ENCODE data around the gene HOXB8.

The HOXB8 gene

DNA sequence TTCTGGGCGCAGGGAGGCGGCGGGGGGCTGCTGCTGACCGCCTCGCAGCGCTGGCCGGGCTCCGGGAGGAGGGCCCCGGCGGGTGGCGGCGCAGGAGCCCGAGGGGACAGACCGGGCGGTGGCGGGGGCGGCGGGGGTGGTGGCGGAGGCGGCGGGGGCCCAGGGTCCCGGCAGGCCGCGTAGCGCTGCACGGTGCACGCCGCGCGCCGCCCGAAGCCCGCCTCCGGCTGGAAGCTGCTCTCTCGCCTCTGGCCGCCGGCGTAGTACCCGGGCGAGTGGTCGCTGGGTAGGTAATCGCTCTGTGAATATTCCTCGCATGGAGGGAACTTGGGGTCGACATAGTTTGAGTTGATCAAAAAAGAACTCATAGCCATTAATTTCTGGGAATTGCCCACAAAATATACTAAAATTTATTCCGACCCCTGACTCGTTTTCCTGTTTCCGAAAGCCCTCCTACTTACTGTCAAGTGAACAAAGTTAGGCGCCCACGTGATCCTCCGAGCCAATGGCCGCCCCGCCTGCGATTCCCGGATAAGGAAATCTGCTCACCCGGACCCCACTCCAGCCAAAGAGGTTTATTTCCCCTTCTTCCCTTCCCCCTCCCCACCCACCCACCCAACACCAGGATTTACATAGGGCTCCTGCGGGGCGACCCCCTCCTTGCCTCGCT, 37.0 kb downstream of the HOXB8 start, which contains the start of gene HOXB4:
TSS of gene HOXB4 (minus strand) at position 405 of the 670 bp plus-strand sequence. CDS start at position 374, 31 bp downstream.
- WGBS, 2 experiments = 1% methylated on average over 58 of the region's 58 CpGs
- H3K27ac ChIP-seq (ENCODE audit: insufficient read depth, low read depth, low read length, poor library complexity, severe bottlenecking) = no peak within 1 kb of the TSS
- no peak within 1 kb of the TSS for H3K4me3 ChIP-seq (ENCODE audit: insufficient read depth, low read depth, low read length)
- no peaks in the 10 kb centered on the region for H3K36me3 ChIP-seq (ENCODE audit: control insufficient read depth, insufficient read depth, low read length)
- H3K9me3 ChIP-seq (ENCODE audit: control insufficient read depth, low read length) = no peaks in the 10 kb centered on the region
- H3K27me3 ChIP-seq (ENCODE audit: control insufficient read depth, insufficient read depth, low read length, poor library complexity, severe bottlenecking) = peaks cover 100% of the 10 kb centered on the region
- no peaks in the 10 kb centered on the region for H3K4me1 ChIP-seq (ENCODE audit: control insufficient read depth, insufficient read depth, low read length)

DNA sequence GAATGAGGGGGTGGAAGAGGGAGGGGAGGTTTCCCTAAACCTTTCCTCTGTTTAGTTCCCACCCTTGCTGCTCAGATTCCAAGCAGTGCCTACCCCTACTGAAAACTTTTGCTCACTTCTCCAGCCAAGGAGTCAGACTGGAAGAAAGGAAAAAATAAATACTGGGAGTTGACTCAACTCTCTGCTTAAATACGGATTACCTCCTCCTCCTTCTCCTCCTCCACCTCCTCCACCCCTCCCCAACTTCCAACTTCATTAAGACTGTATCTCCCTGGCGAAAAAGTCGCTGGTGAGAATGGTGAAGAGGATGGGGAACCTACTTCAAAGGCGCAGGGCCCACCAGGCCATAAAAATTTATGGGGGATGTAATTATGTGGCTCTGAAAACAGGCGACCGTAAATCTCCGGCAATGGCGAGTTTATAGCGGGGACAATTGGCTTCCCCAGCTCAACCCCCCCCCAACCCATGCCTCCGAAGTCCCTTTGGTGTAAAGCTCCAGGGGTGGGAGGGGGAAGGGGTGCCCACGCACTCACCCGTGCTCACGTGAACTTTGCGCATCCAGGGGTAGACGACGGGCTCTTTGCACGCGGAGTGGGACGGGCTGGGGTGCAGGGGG, 37.7 kb downstream of the HOXB8 start:
- Histone ChIP-seq H3K27ac (ENCODE audit: insufficient read depth, low read depth, low read length, poor library complexity, severe bottlenecking) (no peak overlapping the region), H3K27me3 (ENCODE audit: control insufficient read depth, insufficient read depth, low read length, poor library complexity, severe bottlenecking) (peaks cover 100% of the 10 kb centered on the region), H3K4me3 (ENCODE audit: insufficient read depth, low read depth, low read length) (no peak overlapping the region), H3K4me1 (ENCODE audit: control insufficient read depth, insufficient read depth, low read length) (no peaks in the 10 kb centered on the region), H3K9me3 (ENCODE audit: control insufficient read depth, low read length) (no peaks in the 10 kb centered on the region), H3K36me3 (ENCODE audit: control insufficient read depth, insufficient read depth, low read length) (no peaks in the 10 kb centered on the region)
- WGBS, 2 experiments = 3% methylated on average over 19 of the region's 19 CpGs

DNA sequence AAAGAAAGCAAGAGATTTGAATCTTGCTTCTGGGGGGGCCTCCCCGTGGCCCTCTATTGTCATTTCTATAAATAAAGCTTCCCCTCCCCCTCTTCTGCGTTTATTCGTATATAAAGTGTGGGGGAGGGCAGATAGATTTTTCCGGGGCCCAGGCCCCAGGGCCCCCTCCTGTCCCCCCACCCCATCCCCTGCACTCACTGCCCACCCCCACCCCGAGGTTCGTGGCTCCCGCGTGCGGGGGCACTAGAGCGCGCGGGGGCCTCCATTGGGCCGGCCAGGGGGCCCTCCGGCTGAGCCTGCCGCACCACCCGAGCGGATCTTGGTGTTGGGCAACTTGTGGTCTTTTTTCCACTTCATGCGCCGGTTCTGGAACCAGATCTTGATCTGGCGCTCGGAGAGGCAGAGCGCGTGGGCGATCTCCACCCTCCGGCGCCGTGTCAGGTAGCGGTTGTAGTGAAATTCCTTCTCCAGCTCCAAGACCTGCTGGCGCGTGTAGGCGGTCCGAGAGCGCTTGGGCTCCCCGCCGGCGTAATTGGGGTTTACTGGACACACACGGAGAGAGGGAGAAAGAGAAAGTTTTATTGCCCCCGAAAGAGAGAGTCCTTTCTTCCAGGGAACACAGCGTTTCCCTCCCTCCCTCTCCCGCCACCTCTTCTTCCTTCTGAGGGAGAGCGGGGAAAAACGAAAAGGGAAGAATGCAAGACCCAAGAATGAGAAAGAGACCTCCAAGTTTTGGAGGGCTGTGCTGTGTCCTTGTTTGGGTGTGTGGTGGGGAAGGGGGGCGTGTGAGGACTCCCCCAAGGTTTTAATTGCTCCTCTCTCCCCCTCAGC, 38.4 kb downstream of the HOXB8 start:
- Histone ChIP-seq H3K36me3 (ENCODE audit: control insufficient read depth, insufficient read depth, low read length) (no peaks in the 10 kb centered on the region), H3K27ac (ENCODE audit: insufficient read depth, low read depth, low read length, poor library complexity, severe bottlenecking) (no peak overlapping the region), H3K4me1 (ENCODE audit: control insufficient read depth, insufficient read depth, low read length) (no peaks in the 10 kb centered on the region), H3K4me3 (ENCODE audit: insufficient read depth, low read depth, low read length) (no peak overlapping the region), H3K9me3 (ENCODE audit: control insufficient read depth, low read length) (no peaks in the 10 kb centered on the region), H3K27me3 (ENCODE audit: control insufficient read depth, insufficient read depth, low read length, poor library complexity, severe bottlenecking) (peaks cover 100% of the 10 kb centered on the region)
- 2 to 3% methylated on average over 34 to 38 of the region's 43 CpGs for WGBS, 2 experiments

DNA sequence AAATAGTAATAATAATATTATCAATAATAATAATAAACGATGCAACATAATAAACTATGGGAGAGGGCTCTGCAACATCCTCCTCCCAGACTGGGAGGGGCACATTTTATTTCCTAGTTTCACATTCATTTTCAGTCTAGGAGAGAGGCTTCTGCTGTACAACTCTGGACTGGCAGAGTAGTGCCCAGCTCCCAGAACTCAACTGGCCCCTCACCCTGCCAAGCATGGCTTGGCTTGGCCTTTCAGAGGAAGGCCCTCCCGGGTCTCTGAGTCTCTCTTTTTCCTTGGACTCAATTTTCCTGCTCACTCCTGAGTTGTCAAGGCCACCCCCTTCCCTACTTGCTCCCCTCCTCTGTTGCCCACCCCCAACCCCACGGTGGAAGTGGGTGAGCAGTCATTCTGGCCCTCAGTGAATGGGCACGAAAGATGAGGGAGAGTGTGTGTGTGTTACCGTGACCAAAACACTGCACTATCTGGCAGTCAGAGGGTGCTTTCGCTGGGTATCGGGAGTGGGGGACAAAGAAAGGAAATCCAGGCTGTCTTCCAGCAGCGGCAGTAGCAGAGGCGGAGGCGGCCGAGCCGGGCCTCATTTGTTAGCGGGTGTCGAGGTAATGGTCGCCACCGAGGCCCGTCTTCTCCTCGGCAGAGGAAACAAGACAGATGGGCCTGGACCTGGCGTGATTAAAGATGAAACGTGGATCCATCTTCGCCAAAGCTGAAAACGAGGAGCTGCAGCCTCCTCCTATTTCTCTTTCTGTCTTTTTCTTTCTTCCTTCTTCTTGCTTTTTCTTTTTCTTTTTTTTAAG, 39.2 kb downstream of the HOXB8 start:
- no peak overlapping the region for H3K4me3 ChIP-seq (ENCODE audit: insufficient read depth, low read depth, low read length)
- no peak overlapping the region for H3K27ac ChIP-seq (ENCODE audit: insufficient read depth, low read depth, low read length, poor library complexity, severe bottlenecking)
- H3K4me1 ChIP-seq (ENCODE audit: control insufficient read depth, insufficient read depth, low read length) = no peaks in the 10 kb centered on the region
- H3K27me3 ChIP-seq (ENCODE audit: control insufficient read depth, insufficient read depth, low read length, poor library complexity, severe bottlenecking) = peaks cover 100% of the 10 kb centered on the region
- H3K36me3 ChIP-seq (ENCODE audit: control insufficient read depth, insufficient read depth, low read length) = no peaks in the 10 kb centered on the region
- 4% methylated on average over 20 to 22 of the region's 22 CpGs for WGBS, 2 experiments
- H3K9me3 ChIP-seq (ENCODE audit: control insufficient read depth, low read length) = no peaks in the 10 kb centered on the region

DNA sequence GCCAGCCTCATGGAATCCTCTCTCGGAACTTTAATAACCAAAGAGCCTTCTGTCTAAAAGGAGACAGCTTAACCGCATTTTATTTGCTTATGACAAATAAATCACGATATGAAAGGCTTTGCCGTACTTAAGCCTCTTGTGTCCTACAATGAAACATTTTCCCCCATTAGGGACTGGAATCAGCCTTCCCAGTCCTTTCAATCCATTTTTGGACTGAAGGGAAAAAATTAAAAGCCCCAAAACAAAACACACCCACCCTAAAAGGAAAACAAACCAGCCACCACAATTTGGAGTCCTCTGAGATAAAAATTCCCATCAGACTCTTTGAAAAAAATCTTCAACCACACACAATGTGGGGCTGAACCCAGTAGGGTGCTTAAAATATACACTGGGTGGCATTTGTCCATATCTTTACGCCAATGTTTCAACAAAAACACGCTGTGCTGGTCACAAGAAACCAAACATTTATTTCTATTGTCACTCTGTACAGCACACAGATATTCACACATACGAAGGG, 40.0 kb downstream of the HOXB8 start:
- no peaks in the 10 kb centered on the region for H3K9me3 ChIP-seq (ENCODE audit: control insufficient read depth, low read length)
- WGBS, 2 experiments = 24 to 30% methylated on average over 6 of the region's 7 CpGs
- H3K27ac ChIP-seq (ENCODE audit: insufficient read depth, low read depth, low read length, poor library complexity, severe bottlenecking) = no peak overlapping the region
- H3K36me3 ChIP-seq (ENCODE audit: control insufficient read depth, insufficient read depth, low read length) = no peaks in the 10 kb centered on the region
- H3K27me3 ChIP-seq (ENCODE audit: control insufficient read depth, insufficient read depth, low read length, poor library complexity, severe bottlenecking) = peaks cover 100% of the 10 kb centered on the region
- H3K4me3 ChIP-seq (ENCODE audit: insufficient read depth, low read depth, low read length) = no peak overlapping the region
- H3K4me1 ChIP-seq (ENCODE audit: control insufficient read depth, insufficient read depth, low read length) = peaks cover 5% of the 10 kb centered on the region

DNA sequence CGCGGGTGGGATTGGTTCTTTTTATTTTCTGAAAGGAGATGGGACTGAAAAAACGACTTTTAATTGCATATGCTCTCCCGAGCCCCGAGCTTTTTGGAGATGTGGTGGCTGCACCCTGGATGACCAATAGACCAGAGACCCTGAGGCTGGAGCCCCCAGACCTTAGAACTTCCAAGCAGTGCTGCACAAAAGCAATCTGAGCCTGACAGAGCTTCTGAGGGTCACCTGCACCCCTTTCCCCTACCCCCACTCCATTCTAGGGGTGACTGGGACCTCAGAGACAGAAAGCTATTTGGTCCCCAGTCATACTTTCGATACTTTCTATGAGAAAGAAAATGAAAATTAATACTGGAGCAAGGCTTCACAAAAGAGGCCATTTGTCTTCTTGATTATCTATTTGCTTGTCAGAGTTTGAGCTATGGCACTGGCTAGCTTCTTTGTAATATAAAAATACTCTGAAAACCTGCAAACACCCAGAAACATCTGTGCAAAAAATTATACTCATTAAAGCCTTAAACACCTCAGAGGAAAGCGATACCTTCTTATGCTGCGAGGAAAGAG, 40.5 kb downstream of the HOXB8 start:
- Histone ChIP-seq H3K27me3 (ENCODE audit: control insufficient read depth, insufficient read depth, low read length, poor library complexity, severe bottlenecking) (peaks cover 100% of the 10 kb centered on the region), H3K27ac (ENCODE audit: insufficient read depth, low read depth, low read length, poor library complexity, severe bottlenecking) (no peak overlapping the region), H3K4me1 (ENCODE audit: control insufficient read depth, insufficient read depth, low read length) (peaks cover 5% of the 10 kb centered on the region), H3K9me3 (ENCODE audit: control insufficient read depth, low read length) (no peaks in the 10 kb centered on the region), H3K36me3 (ENCODE audit: control insufficient read depth, insufficient read depth, low read length) (no peaks in the 10 kb centered on the region), H3K4me3 (ENCODE audit: insufficient read depth, low read depth, low read length) (no peak overlapping the region)
- 17 to 19% methylated on average over 8 of the region's 8 CpGs for WGBS, 2 experiments

DNA sequence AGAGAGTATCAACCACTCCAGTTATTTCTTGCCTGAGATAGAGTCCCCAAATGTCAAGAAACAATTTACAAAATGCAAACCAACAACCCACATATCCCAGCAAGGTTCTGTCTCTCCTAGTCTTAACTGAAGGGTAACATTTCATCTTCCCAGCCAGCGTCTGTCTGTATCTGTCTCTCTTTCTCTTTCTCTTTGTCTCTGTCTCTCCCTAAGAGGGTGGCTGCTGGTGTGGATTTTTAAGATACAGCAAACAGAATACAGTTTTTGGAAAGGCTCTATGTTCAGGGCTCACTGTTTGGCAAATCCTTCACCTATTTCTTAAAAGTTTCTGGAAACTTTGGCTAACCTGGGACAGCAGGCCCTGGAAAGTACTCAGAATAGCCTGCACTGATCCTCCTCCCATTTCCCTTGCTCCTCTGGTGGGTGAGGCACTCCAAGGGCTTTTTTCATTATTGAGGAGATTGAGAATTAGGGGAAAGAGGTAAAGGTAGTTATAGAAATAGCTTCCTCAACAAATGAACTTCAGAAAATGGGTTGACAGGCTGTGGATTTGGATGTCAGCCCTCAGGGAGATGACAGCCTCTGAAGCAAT, 43.2 kb downstream of the HOXB8 start:
- 0 to 6% methylated on average over 1 of the region's 1 CpG for WGBS, 2 experiments
- H3K4me3 ChIP-seq (ENCODE audit: insufficient read depth, low read depth, low read length) = no peak overlapping the region
- H3K27me3 ChIP-seq (ENCODE audit: control insufficient read depth, insufficient read depth, low read length, poor library complexity, severe bottlenecking) = peaks cover 100% of the 10 kb centered on the region
- peaks cover 5% of the 10 kb centered on the region for H3K4me1 ChIP-seq (ENCODE audit: control insufficient read depth, insufficient read depth, low read length)
- H3K36me3 ChIP-seq (ENCODE audit: control insufficient read depth, insufficient read depth, low read length) = no peaks in the 10 kb centered on the region
- no peak overlapping the region for H3K27ac ChIP-seq (ENCODE audit: insufficient read depth, low read depth, low read length, poor library complexity, severe bottlenecking)
- no peaks in the 10 kb centered on the region for H3K9me3 ChIP-seq (ENCODE audit: control insufficient read depth, low read length)

DNA sequence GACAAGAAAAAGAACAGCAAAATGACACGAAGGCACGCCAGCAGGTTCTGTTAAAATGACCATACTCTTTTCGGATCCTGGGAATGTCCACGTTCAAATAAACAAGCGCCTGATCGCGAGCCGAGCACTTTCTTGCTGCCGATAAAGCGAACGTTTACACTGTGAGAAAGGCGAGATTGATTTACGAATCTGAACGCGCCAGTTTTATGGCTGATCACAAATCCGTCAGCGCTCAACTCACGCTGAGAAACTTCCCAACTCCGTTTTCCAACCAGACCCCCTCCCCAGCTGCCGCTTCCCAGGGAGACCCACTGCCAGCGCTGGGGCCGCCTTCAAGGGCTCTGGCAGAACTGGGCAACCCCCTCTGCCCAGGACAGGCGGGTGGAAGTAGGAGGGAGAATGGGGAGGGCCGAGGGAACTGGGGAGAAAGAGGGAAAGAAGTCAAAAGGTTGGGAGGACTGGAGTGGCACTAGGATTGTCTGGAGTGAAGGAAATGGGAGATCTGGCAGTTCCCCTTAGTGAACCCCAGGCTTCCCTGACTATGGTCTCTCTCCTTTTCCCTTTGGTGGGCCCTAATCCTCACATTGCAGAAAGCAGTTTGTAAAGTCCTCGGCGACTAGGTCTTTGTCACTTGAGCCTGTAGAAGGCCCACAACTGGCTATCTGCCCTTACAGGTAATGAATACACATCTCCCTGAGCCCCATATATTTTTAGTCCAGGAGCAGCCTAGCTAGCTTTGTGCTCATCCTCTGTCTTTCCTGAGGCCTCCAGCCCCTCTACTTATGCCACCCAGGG, 43.9 kb downstream of the HOXB8 start:
- Histone ChIP-seq H3K4me3 (ENCODE audit: insufficient read depth, low read depth, low read length) (no peak overlapping the region), H3K36me3 (ENCODE audit: control insufficient read depth, insufficient read depth, low read length) (no peaks in the 10 kb centered on the region), H3K4me1 (ENCODE audit: control insufficient read depth, insufficient read depth, low read length) (peaks cover 5% of the 10 kb centered on the region), H3K27me3 (ENCODE audit: control insufficient read depth, insufficient read depth, low read length, poor library complexity, severe bottlenecking) (peaks cover 100% of the 10 kb centered on the region), H3K27ac (ENCODE audit: insufficient read depth, low read depth, low read length, poor library complexity, severe bottlenecking) (no peak overlapping the region), H3K9me3 (ENCODE audit: control insufficient read depth, low read length) (no peaks in the 10 kb centered on the region)
- 2% methylated on average over 26 of the region's 26 CpGs for WGBS, 2 experiments

Data from ectodermal cell (in vitro differentiated cells).